HL-60/S4 (cell line): ENCODE measurements around the gene NAALAD2.
"Not testable (repeated sequence)": the region's sequence is repeated elsewhere in the genome, so short reads cannot be mapped to it uniquely, and the experiment has no call there.

Experiments used
- in situ Hi-C: fragments of 300-500 bp; cut with MboI; formaldehyde crosslinking; loops from 2 replicates; pipeline ENCODE4 v1.14.3; 2022; ENCODE audit warnings: low sequenced_read_pairs

NAALAD2 gene

DNA sequence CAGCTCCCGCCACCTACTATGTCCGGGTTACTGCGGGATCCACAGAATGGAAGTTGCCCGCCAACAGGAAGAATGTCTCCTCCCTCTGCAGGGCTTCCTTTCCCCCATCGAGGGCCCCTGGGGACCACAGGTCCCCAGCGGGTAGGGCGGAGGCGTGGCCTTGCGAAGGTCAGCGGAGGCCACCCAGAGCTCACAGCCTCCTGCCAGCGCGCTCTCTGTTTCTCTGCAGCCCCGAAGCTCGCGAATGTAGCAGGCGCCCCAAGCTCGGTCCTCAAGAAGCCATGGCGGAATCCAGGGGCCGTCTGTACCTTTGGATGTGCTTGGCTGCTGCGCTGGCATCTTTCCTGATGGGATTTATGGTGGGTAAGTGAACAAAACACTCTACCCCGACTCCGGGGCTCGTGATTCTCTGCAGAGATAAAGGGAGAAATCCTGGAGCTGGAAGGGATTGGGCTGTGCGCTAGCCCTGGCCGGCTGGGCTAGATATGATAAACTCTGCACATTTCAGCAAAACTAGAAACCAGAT is at the start of gene NAALAD2:
NAALAD2 (plus strand) TSS at position 186 of the 526 bp plus-strand sequence; CDS start at position 282, 96 bp downstream.
- in situ Hi-C loops: no loop called here

GRCh38 chr11:90085650-90086049 is 48.8 kb upstream of the NAALAD2 start, which contains the start of gene UBTFL1:
UBTFL1 (plus strand) TSS chr11:90085950; CDS start chr11:90085950, 0 bp downstream.
- in situ Hi-C loops: not testable (repeated sequence)

- in situ Hi-C loops: not testable (repeated sequence)
Measured at GRCh38 chr11:90088731-90089130, 45.7 kb upstream of the NAALAD2 start.

- in situ Hi-C loops: not testable (repeated sequence)
Measured at GRCh38 chr11:90095230-90095924, 39.1 kb upstream of the NAALAD2 start.

GRCh38 chr11:90098261-90098660 is 36.2 kb upstream of the NAALAD2 start:
- in situ Hi-C loops: not testable (repeated sequence)

GRCh38 chr11:90100431-90100830 is 34.0 kb upstream of the NAALAD2 start:
- in situ Hi-C loops: no loop called here

DNA sequence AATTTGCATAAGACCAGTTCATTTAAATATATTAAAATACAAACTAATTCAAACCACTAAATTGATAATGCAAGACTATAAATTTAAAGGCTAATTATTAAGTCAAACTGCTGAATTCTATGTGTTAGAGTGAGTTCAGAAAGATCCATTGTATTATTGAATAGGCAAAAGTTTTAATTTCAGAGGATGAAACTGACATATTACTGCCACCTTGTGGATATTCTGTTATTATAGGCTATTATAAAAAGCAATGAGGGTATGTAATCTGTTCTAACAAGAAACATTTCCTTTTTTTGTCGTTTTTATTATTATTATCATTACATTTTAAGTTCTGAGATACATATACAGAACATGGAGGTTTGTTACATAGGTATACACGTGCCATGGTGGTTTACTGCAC is 20.9 kb upstream of the NAALAD2 start:
- in situ Hi-C loops: no loop called here

GRCh38 chr11:90120191-90120590 is 14.3 kb upstream of the NAALAD2 start:
- in situ Hi-C loops: no loop called here

DNA sequence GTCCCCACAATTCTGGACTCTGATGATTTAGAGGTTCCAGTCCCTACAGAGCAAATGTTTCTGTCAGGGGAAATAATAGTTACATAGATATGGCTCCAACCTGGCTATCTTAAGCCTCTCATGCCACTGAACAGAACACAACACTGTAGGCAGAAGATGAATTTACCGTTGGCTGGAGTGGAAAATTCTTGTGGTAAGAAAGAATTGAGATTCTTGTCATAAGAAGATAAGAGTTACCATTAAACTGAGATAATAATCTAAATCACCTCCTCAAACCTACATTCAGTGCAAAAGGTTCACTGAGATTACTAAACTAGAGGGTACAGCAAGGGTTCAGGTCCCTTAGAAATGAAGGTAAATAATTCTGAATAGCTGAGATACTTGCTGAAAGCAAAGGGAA is 10.1 kb upstream of the NAALAD2 start:
- in situ Hi-C loops: no loop called here

GRCh38 chr11:90124946-90125345 is 9.5 kb upstream of the NAALAD2 start:
- in situ Hi-C loops: no loop called here

DNA sequence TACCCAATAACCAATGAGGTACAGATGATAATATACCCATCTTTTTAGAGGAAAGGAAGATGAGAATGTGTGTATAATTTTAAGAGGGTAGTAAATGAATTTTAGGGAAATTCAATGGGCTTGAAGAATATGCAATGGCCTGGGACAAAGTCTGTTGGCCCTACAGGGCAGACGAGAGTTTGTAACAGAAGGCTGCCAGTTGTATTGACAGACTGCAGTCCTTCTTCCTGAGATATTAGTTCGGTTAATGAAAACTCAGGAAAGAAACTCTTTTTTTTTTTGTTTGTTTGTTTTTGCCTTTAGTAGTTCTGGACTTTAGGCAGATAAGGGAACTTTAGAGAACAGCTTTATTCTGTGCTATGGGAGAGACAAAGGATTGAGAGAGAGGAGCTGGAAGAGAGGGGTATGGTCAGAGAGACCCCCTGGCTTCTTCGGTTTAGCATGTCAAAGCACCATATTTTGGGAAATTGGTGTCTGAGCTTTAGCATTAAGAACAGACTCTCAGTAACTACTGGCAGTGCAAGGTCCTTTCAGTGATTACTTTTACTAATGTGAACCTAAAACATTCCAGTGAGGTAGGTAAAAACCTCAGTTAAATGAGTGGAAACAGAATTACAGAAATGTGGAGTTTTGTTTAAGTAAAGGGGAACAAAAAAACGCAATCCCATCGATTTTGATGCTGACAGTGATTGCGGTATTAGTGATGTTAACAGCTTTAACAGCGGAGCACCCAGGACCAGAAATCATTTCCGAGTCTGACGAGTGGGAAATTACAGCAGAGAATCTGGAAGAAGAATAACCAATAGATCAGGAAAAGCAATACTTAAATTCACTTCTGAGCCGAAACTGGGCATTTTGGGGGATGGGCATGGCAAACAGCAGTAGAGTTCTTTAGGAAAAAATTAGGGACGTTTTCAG is 644 bp upstream of the NAALAD2 start:
- in situ Hi-C loops: no loop called here

- in situ Hi-C loops: no loop called here
Measured at GRCh38 chr11:90135016-90135415, 553 bp downstream of the NAALAD2 start.

- in situ Hi-C loops: no loop called here
Measured at GRCh38 chr11:90148900-90149299, 14.4 kb downstream of the NAALAD2 start.

GRCh38 chr11:90166982-90167573 is 32.6 kb downstream of the NAALAD2 start:
- in situ Hi-C loops: not testable (repeated sequence)

DNA sequence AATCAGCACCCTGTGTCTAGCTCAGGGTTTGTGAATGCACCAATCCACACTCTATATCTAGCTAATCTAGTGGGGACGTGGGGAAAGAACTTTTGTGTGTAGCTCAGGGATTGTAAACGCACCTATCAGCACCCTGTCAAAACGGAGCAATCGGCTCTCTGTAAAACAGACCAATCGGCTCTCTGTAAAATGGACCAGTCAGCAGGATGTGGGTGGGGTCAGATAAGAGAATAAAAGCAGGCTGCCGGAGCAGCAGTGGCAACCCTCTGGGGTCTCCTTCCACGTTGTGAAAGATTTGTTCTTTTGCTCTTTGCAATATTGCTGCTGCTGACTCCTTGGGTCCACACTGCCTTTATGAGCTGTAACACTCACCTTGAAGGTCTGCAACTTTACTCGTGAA is 33.2 kb downstream of the NAALAD2 start:
- in situ Hi-C loops: not testable (repeated sequence)

- in situ Hi-C loops: no loop called here
Measured at GRCh38 chr11:90168571-90168970, 34.1 kb downstream of the NAALAD2 start.

GRCh38 chr11:90171359-90171758 is 36.9 kb downstream of the NAALAD2 start:
- in situ Hi-C loops: no loop called here

GRCh38 chr11:90176069-90176468 is 41.6 kb downstream of the NAALAD2 start:
- in situ Hi-C loops: no loop called here

DNA sequence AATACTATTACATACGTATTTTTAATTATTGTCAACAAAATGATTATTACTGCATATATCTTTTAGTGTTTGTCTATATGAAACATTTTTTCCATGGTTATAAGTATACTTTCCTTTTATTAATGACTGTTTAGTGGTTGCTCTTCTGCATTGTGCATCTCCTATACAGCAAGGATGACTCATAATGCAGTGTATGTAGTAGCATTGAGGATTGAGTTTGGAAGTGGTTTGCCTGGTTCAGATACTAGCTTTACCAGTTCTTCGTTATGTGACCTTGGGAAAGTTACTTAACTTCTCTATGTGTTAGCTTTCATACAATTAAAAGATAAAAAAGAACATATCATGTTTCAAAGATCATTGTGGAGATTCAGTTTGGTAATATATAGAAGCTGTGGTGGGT is 44.3 kb downstream of the NAALAD2 start:
- in situ Hi-C loops: no loop called here

- in situ Hi-C loops: no loop called here
Measured at GRCh38 chr11:90179923-90180322, 45.5 kb downstream of the NAALAD2 start.

GRCh38 chr11:90187839-90188238 is 53.4 kb downstream of the NAALAD2 start:
- in situ Hi-C loops: no loop called here
